Activated T-cell treated with anti-CD3 and anti-CD28 coated beads, Interleukin-2, amount 50 U/mL, for 24 hours (primary cell): Measurements from ENCODE around the gene ADCY3.

Experiments used
- DNase-seq: peaks from one replicate; pipeline ENCODE4 v3.0.0-alpha.2; 2020
- H3K27ac Mint-ChIP-seq: 2 replicates; pipeline ENCODE4 v1.8.0; 2020; ENCODE audit warnings: mild to moderate bottlenecking, mixed read lengths
- H3K27me3 Mint-ChIP-seq: 2 replicates; pipeline ENCODE4 v1.8.0; 2020; ENCODE audit warnings: mixed read lengths
- H3K36me3 Mint-ChIP-seq: 2 replicates; pipeline ENCODE4 v1.8.0; 2020; ENCODE audit warnings: low read depth, mixed read lengths
- H3K4me1 Mint-ChIP-seq: 2 replicates; pipeline ENCODE4 v1.8.0; 2020; ENCODE audit warnings: low read depth, mixed read lengths
- H3K4me3 Mint-ChIP-seq: 2 replicates; pipeline ENCODE4 v1.8.0; 2020; ENCODE audit warnings: mild to moderate bottlenecking, moderate library complexity, mixed read lengths
- H3K9me3 Mint-ChIP-seq: 2 replicates; pipeline ENCODE4 v1.8.0; 2020; ENCODE audit warnings: mixed read lengths

The ADCY3 gene

DNA sequence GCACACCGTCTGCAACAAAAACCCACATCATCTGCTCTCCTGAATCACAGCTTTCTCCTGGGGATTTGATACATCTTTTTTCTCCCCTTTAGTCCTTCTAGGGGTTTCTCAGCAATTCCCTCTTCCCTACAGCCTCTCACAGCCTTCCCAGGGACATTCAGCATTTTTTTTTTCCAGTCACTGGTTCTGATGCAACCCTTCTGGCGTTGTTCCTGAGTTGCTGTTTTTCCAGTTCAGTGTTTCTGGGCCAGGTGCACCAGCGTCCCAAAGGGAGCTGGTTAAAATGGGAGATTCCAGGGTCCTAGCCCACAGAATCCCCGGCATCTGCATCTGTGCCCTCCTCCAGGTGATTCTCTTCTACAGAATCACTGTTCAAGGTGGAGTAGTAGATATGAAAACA, 36.1 kb downstream of the ADCY3 start:
- H3K27ac Mint-ChIP-seq = peak overlapping the region; percentile 4
- DNase-seq = no peak
- H3K9me3 Mint-ChIP-seq = no peaks in the 10 kb centered on the region

DNA sequence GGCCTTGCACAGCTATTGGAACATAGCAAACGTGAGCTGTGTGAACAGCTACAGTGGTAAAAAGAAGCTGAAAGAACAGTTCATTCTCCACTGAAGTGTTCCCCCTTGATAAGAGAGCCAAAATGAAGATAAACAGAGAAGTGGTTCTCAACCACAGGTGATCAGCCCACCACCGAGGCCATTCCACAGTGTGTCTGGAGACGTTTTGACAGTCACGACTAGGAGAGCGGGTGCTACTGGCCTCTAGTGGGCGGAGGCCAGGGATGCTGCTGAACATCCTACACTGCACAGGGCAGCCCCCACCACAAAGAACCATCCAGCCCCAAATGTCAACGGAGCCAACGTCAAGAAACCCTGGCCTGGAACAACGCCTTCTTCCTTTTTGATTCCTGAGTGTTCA, 38.4 kb downstream of the ADCY3 start:
- Mint-ChIP-seq H3K4me3 (no peak overlapping the region), H3K27ac (no peak overlapping the region), H3K9me3 (no peaks in the 10 kb centered on the region), H3K4me1 (peaks cover 20% of the 10 kb centered on the region), H3K27me3 (no peaks in the 10 kb centered on the region), H3K36me3 (peaks cover 22% of the 10 kb centered on the region)
- no peak for DNase-seq

More for the DNA sequence above, 36.1 kb downstream of the ADCY3 start:
- peaks cover 41% of the 10 kb centered on the region for H3K36me3 Mint-ChIP-seq
- peaks cover 20% of the 10 kb centered on the region for H3K4me1 Mint-ChIP-seq
- H3K27me3 Mint-ChIP-seq = no peaks in the 10 kb centered on the region
- H3K4me3 Mint-ChIP-seq = no peak overlapping the region

DNA sequence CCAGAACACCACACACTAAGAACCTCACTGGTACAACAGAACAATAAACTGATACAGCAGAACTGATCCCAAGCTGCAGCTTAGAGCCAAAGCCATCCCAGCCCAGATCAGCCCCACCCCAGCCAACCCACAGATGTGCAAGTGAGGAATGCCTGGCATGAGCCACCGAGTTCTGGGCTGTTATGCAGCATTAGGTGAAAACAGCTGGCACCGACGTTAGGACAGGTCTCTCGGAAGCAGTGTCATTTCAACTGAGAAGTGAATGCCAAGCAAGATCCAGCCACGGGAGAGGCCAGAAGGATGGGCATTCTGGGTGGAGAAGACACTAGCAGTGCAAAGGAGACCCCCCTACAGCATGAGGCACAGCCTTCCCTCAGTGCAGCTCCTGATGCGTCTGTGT, 38.9 kb downstream of the ADCY3 start:
- Mint-ChIP-seq H3K4me1 (peaks cover 20% of the 10 kb centered on the region), H3K4me3 (no peak overlapping the region), H3K27me3 (no peaks in the 10 kb centered on the region), H3K27ac (no peak overlapping the region), H3K36me3 (peaks cover 18% of the 10 kb centered on the region), H3K9me3 (no peaks in the 10 kb centered on the region)
- DNase-seq = no peak

DNA sequence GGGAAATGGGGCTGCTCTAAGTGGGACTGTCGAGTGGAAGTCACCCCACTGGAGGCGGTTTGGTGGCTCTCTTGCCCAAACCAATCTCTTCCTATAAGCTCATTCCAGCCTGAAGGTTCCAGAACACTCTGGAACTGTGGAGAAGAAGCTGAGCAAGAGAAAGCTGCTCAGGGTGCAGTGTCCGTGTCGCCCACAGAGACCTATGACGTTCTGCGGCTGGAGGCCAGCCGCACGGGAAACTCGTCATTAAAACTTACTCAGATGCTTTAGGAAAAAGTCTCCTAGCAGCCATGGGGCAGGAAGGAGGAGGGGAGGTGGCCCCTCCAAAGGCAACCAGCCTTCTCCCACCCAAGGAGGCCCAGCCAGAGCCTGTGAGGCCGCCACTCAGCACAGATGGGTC, 41.7 kb downstream of the ADCY3 start:
- DNase-seq = no peak
- Mint-ChIP-seq H3K4me1 (peaks cover 10% of the 10 kb centered on the region), H3K36me3 (peaks cover 20% of the 10 kb centered on the region), H3K27ac (no peak overlapping the region), H3K9me3 (no peaks in the 10 kb centered on the region), H3K4me3 (no peak overlapping the region), H3K27me3 (no peaks in the 10 kb centered on the region)

DNA sequence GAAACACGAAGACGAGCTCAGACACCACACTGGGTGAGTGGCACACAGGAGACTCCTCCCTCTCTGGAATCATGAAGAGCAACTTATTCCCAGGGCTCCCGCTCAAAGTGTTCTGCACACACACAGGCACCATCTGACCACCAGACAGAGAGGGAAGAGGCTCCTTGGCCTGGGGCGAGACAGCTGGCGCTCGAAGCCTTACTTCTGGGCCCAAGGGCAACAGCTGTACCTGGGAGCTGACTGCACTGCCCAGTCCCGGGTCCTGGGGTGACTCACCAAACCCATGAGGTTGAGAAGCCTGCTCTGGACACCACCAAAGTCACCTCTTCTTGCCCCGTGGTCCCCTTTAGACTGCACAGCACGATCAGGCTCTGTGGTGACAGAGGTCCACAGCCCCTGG, 42.4 kb downstream of the ADCY3 start:
- Mint-ChIP-seq H3K4me1 (peaks cover 10% of the 10 kb centered on the region), H3K9me3 (no peaks in the 10 kb centered on the region), H3K27ac (no peak overlapping the region), H3K27me3 (no peaks in the 10 kb centered on the region), H3K36me3 (peaks cover 19% of the 10 kb centered on the region), H3K4me3 (no peak overlapping the region)
- no peak for DNase-seq

DNA sequence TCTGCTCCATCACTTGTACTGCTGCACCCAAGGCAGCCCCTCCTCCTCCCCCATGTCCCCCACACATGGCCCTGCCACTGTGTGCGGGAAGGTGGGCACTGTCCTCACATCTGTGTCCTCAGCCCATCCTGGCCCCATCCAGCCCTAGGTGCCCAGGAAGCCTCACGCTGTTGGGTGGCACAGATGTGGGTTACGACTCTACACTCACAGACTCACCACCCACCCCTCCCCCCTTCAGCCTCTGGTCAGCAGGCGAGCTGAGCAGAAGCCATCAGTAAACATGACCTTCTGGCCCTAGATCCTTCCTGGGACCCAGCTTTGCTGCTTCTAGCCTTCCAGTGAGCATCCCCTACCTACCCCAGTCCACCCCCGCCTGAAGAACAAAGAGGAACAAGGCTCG, 43.0 kb downstream of the ADCY3 start:
- Mint-ChIP-seq H3K4me1 (peaks cover 8% of the 10 kb centered on the region), H3K9me3 (no peaks in the 10 kb centered on the region), H3K27ac (no peak overlapping the region), H3K4me3 (no peak overlapping the region), H3K36me3 (peaks cover 20% of the 10 kb centered on the region), H3K27me3 (no peaks in the 10 kb centered on the region)
- no peak for DNase-seq

DNA sequence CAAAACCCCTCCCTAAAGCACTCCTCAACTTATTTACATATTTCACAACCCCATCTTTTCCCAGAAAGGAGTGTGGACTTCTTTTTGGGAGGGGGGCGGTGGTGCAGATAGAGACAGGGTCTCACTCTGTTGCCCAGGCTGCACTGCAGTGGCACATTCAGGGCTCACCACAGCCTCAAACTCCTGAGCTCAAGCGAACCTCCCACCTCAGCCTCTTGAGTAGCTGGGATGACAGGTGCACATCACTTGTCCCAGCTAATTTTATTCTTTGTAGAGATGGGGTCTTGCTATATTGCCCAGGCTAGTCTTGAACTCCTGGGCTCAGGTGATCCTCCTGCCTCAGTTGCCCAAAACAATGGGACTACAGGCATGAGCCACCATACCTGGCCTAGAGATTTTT, 44.1 kb downstream of the ADCY3 start:
- no peak overlapping the region for H3K4me3 Mint-ChIP-seq

DNA sequence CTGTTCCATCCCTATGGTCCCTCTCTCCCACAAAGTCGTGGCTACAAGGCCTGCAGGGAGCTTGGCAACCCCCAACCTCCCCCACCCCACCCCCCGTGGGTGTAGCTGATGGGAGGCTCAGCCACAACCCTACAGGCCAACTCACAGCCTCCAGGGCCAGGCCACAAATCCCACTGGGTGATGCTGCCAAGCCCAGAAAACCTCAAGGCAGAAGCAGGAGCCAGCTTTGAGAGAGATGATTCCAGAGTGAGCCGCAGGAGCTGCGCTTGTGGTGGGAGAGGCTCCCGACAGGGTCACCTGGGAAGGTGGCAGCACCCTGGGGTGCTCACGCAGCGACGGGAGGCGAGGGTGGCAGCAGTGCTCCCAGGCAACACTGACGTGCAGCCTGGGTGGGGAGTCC, 44.8 kb downstream of the ADCY3 start:
- no peak for DNase-seq
- no peak overlapping the region for H3K27ac Mint-ChIP-seq
- H3K36me3 Mint-ChIP-seq = peaks cover 33% of the 10 kb centered on the region
- no peaks in the 10 kb centered on the region for H3K27me3 Mint-ChIP-seq
- no peaks in the 10 kb centered on the region for H3K9me3 Mint-ChIP-seq
- H3K4me3 Mint-ChIP-seq = no peak overlapping the region
- H3K4me1 Mint-ChIP-seq = peaks cover 2% of the 10 kb centered on the region

More for the DNA sequence above, 44.1 kb downstream of the ADCY3 start:
- no peaks in the 10 kb centered on the region for H3K27me3 Mint-ChIP-seq
- peaks cover 27% of the 10 kb centered on the region for H3K36me3 Mint-ChIP-seq
- DNase-seq = no peak
- peaks cover 2% of the 10 kb centered on the region for H3K4me1 Mint-ChIP-seq
- no peaks in the 10 kb centered on the region for H3K9me3 Mint-ChIP-seq
- no peak overlapping the region for H3K27ac Mint-ChIP-seq

DNA sequence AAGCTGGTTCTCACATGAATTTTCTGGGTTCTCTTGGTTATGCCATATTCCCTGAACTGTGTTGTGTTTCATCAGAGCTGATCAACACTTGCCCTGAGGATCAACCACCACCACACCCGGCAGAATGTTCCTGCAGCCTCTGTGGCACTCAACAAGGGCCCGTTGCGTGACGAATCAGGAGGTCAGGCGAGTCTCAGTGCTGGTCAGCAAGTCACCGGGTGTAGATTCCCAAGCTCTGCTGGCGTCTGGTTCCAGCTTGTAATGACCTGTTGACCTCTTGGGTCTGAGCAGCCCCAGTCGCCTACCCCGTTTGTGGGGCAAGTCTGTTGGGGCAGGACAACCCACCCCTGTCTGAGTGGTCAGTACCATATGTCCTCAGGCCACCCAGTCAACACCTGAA, 46.0 kb downstream of the ADCY3 start:
- Mint-ChIP-seq H3K9me3 (no peaks in the 10 kb centered on the region), H3K4me3 (no peak overlapping the region), H3K4me1 (peaks cover 2% of the 10 kb centered on the region), H3K27me3 (no peaks in the 10 kb centered on the region), H3K36me3 (peaks cover 38% of the 10 kb centered on the region), H3K27ac (no peak overlapping the region)
- no peak for DNase-seq

DNA sequence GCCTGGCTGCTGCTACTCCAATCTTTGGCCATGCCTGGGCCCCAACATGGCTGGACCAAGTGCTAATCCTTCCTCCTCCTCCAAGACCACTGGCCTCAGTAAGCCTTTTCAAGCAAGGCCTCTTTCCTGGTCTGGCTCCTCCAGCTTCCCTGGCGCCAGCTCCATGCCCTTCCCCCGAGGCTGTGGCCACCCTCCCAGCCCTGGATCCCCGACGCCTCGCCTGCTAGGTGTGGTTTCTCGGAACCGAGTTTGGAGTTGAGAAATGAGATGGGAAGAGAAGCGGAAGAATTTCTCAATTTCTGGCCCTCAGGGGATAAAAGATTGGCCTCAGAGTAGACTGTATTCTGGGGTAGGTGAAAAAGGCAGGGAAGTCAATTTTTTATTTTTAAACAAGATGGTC, 46.4 kb downstream of the ADCY3 start:
- H3K27ac Mint-ChIP-seq = no peak overlapping the region
- no peaks in the 10 kb centered on the region for H3K27me3 Mint-ChIP-seq
- no peaks in the 10 kb centered on the region for H3K9me3 Mint-ChIP-seq
- H3K36me3 Mint-ChIP-seq = peaks cover 38% of the 10 kb centered on the region
- H3K4me3 Mint-ChIP-seq = no peak overlapping the region
- DNase-seq = no peak
- H3K4me1 Mint-ChIP-seq = peaks cover 2% of the 10 kb centered on the region

DNA sequence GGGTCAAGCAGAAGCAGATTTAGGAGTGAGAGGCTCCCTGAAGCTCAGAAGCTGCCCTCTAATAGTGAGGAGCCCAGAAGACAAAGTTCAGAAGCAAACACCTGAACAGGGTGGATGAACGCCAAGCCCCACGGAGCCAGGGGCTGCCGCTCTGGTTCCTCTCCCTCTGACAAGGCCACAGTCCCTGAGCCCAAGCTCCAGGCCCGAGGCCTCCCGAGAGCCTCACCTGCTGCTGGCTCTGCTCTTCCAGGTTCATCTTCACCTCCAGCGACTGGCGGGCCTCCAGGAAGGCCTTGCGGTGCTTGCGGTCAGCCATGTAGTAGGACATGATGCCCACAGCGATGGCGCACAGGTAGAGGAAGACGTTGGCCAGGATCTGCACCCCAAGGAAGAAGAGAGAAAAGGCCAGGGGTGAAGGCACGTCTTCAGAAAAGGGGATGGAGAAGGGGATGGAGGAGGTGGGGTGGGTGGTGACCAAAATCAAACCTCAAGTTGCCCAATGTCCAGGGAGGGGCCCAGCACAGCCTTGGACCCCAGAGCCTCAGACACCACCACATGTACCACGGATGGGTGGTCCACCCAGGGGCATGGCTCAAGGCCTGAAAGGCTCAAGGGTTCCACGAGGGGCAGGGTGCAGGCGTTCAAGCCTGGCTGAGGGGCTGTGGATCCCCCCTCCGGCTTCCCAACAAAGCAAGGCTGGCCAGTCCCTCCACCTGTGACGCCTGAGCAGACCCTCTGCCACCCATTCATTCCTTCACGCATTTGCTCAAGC, 47.5 kb downstream of the ADCY3 start:
- Mint-ChIP-seq H3K4me3 (no peak overlapping the region), H3K36me3 (peaks cover 44% of the 10 kb centered on the region), H3K4me1 (peaks cover 2% of the 10 kb centered on the region), H3K27me3 (no peaks in the 10 kb centered on the region), H3K9me3 (no peaks in the 10 kb centered on the region), H3K27ac (no peak overlapping the region)
- DNase-seq = no peak

DNA sequence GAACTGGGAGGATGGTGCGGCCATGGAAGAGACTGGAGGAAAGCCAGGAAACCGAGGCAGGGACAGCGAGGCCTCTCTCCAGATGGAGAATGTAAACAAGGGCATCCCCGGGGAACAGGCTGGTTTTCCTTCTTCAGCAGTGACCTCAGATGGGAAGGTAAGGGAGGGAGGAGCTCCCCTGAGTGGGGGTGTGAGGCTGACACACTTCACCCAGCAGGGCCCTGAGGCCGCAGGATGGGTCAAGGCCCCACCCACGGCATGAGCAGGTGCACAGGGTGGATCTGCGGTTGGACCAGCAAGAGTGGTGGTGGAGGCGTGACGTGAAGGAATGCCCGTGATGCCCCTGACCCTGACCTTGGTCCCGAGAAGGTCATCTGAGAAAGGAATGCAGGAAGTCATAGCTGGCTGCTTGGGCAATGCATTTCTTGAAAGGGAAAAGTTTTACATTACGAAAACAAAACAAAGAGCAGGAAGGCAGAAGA, 48.1 kb downstream of the ADCY3 start:
- no peaks in the 10 kb centered on the region for H3K27me3 Mint-ChIP-seq
- H3K36me3 Mint-ChIP-seq = peaks cover 48% of the 10 kb centered on the region
- no peak for DNase-seq
- no peaks in the 10 kb centered on the region for H3K9me3 Mint-ChIP-seq
- no peak overlapping the region for H3K27ac Mint-ChIP-seq
- peaks cover 6% of the 10 kb centered on the region for H3K4me1 Mint-ChIP-seq
- no peak overlapping the region for H3K4me3 Mint-ChIP-seq

DNA sequence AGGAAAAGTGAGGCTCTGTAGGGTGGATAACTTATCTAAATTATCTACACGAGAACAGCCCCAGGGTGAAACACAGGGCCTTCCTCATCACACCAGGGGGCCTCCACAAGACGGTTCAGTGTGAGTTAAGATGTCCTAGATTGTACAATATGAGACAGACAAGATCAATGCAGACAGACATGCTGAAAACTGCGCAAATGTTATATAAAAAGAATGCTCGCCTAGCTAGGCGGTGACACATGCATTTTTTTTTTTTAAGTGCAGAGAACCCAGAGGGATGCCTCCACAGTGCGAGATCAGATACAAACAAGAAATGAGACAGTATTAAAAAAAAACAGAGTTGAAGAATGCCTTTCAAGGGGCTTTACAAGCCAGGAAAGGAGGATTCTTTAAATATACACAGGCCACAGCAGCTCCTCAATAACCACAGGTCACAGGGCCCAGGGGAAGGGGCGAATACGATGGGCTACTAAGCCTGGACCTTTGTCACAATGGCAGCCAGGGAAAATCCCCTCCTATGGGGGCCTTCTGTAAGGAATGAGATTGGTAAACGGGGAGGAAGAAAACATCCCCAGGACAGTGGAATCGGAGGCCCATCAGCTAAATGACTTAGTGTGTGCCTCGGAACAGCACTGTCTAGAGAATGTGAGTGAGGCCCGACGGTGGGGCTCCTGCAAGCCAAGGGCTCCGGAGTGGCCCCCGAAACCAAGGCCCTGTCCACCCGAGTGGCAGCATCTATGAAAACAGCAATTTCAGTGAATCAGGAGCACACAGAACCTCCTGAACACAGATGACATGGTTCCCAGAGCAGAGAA, 48.9 kb downstream of the ADCY3 start:
- H3K4me3 Mint-ChIP-seq = no peak overlapping the region
- peaks cover 51% of the 10 kb centered on the region for H3K36me3 Mint-ChIP-seq
- no peaks in the 10 kb centered on the region for H3K9me3 Mint-ChIP-seq
- no peak overlapping the region for H3K27ac Mint-ChIP-seq
- no peaks in the 10 kb centered on the region for H3K27me3 Mint-ChIP-seq
- H3K4me1 Mint-ChIP-seq = peaks cover 9% of the 10 kb centered on the region
- DNase-seq = no peak

DNA sequence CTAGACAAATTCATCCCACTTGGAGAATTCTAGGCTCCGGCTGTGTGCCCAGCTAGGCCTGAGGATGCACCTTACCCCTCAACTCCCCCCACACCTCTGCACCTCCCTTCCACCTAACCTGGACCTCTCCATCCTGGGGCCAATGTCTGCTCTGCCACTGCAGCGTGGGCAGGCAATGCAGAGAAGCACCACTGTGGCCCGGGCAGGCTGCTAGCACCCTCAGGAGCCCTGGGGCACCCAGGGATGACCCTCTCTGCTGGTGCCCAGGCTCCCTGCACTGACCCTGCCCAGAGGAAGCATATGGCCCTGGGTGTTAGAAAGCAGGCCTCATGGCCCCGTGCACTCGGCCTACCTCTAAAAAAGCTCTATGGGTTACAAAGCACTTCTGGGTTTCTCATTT, 49.6 kb downstream of the ADCY3 start:
- no peak overlapping the region for H3K27ac Mint-ChIP-seq
- no peaks in the 10 kb centered on the region for H3K27me3 Mint-ChIP-seq
- no peak overlapping the region for H3K4me3 Mint-ChIP-seq
- H3K36me3 Mint-ChIP-seq = peaks cover 51% of the 10 kb centered on the region
- DNase-seq = no peak
- no peaks in the 10 kb centered on the region for H3K9me3 Mint-ChIP-seq
- peaks cover 7% of the 10 kb centered on the region for H3K4me1 Mint-ChIP-seq

DNA sequence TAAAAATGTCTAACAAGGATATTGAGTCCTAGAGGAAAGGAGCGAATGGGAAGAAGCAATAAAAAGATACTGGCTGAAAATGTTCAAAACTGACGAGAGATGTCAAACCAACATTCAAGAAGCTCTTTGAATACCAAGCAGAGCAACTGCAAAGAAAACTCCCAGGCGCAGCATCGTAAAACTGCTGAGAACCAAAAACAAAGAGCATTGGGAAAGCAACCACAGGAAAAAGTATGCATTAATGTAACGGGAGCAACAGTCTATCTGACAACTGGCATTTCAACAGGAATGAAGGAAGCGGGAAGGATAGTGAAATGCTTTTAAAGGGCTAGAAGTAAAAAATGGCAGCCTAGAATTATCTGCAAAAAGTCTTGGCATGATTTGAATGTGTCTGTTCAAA, 53.1 kb downstream of the ADCY3 start:
- no peaks in the 10 kb centered on the region for H3K27me3 Mint-ChIP-seq
- H3K4me1 Mint-ChIP-seq = peaks cover 7% of the 10 kb centered on the region
- H3K9me3 Mint-ChIP-seq = no peaks in the 10 kb centered on the region
- peaks cover 40% of the 10 kb centered on the region for H3K36me3 Mint-ChIP-seq
- DNase-seq = no peak
- H3K4me3 Mint-ChIP-seq = no peak overlapping the region
- peak overlapping the region; percentile 18 for H3K27ac Mint-ChIP-seq
